ENCODE data around the gene ZNF211. TPM values are rescaled to one million over a fixed set of nuclear protein-coding genes. Genes with fewer than 3 reads are reported as not detected.
A peak's percentile ranks its signal among the peaks of the same experiment; 100 is the strongest.

Gene ZNF211
- total RNA-seq, 4 donors from 2014 or later: 16.2 to 27.5 (median 21.8) TPM

DNA sequence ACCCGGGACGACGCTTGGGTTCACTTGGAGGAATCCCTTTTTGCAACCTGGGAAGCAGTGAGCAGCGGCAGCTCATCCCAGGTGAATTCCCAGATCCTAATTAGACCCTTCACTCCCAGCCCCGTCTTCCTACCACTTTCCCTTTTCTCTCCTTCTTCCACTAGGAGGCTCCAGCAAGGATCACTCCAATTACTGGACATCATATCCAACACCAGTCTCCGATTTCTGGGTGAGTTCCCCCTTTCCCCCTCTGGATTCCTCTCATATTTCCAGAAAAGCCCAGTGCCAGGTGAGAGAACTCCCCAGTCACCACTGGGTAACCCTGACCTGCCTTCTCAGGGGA lies 18.7 kb downstream of the ZNF211 start:
- H3K9me3 ChIP-seq: no peaks in the 10 kb centered on the region
- no peak overlapping the region for H3K27ac ChIP-seq
- intact Hi-C loops (cut with DNase I): no loop called here
- no peaks in the 10 kb centered on the region for H3K27me3 ChIP-seq
- H3K4me3 ChIP-seq (replicated peaks in 1 of 3): no peak overlapping the region
- 37 to 42% methylated on average over 6 of the region's 6 CpGs for WGBS, 2 donors
- no peak for DNase-seq
- H3K36me3 ChIP-seq: no peaks in the 10 kb centered on the region
- no peaks in the 10 kb centered on the region for H3K4me1 ChIP-seq
- TF ChIP-seq CTCF (IDR thresholded peaks at IDR 0.05): no peak
- no peak for TF ChIP-seq POLR2A (IDR thresholded peaks at IDR 0.05)

DNA sequence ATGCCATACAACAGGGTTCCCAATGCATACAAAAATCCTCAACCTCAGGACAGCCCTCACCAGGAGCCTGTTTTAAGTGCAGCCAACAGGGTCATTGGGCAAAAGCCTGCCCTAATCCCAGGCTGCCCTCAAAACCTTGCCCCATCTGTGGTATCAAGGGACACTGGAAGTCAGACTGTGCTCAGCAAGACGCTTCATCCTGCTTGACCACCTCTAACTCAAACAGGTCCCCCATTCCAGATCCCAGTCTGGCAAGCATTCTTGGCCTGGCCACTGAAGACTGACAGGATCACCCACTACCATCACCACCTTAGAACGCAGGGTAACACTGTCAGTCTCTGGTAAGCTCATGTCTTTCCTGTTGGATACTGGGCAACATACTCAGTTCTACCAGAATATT lies 20.7 kb downstream of the ZNF211 start:
- Histone ChIP-seq H3K4me3 (replicated peaks in 1 of 3) (no peak overlapping the region), H3K9me3 (no peaks in the 10 kb centered on the region), H3K36me3 (no peaks in the 10 kb centered on the region), H3K4me1 (no peaks in the 10 kb centered on the region), H3K27me3 (no peaks in the 10 kb centered on the region), H3K27ac (no peak overlapping the region)
- 79 to 97% methylated on average over 2 of the region's 2 CpGs for WGBS, 2 donors
- no peak for DNase-seq
- intact Hi-C loops (cut with DNase I): no loop called here
- TF ChIP-seq POLR2A (IDR thresholded peaks at IDR 0.05) (no peak), CTCF (IDR thresholded peaks at IDR 0.05) (no peak)

DNA sequence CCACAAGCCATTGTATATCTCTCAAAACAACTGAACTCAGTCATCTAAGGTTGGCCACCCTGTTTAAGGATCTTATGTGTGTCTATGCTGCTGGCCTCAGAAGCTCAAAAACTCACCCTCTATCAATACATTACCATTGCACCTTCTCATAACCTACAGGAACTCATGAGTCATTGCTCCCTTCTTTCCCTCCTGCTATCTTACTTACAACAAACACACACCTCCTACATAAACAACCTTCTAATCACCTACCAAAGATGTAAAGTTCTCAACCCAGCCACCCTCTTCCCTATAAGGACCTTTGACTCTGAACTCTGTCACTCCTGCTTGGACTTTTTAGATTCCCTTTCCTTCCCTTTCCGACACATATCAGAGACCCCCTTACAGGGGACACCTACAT lies 22.5 kb downstream of the ZNF211 start:
- Histone ChIP-seq H3K27me3 (no peaks in the 10 kb centered on the region), H3K36me3 (no peaks in the 10 kb centered on the region), H3K27ac (no peak overlapping the region), H3K4me1 (no peaks in the 10 kb centered on the region), H3K9me3 (no peaks in the 10 kb centered on the region), H3K4me3 (replicated peaks in 1 of 3) (no peak overlapping the region)
- no peak for DNase-seq
- intact Hi-C loops (cut with DNase I): no loop called here
- TF ChIP-seq POLR2A (IDR thresholded peaks at IDR 0.05) (no peak), CTCF (IDR thresholded peaks at IDR 0.05) (no peak)
- WGBS, 2 donors: 90 to 94% methylated on average over 1 of the region's 1 CpG

DNA sequence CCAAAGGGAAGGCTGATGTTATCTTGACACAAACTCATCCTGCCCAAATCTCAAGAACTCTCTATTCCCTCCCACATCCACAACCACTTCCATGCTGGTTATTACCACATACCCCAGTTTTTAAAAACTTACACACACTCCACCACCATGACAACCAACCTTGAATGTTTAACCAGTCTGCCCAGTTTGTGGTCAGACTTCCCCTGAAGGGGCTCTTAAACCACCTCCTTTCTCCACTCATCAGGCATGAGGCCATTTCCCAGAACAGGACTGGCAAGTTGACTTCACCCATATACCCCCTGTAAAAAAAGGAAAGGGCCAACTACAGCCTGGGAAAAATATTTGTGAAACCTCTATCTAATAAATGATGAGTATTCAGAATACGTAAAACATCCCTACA lies 23.4 kb downstream of the ZNF211 start:
- no peak for DNase-seq
- WGBS, 2 donors: 80 to 82% methylated on average over 1 of the region's 1 CpG
- Histone ChIP-seq H3K4me3 (replicated peaks in 1 of 3) (no peak overlapping the region), H3K36me3 (no peaks in the 10 kb centered on the region), H3K9me3 (no peaks in the 10 kb centered on the region), H3K4me1 (no peaks in the 10 kb centered on the region), H3K27ac (no peak overlapping the region), H3K27me3 (no peaks in the 10 kb centered on the region)
- intact Hi-C loops (cut with DNase I): no loop called here
- no peak for TF ChIP-seq POLR2A (IDR thresholded peaks at IDR 0.05)
- no peak for TF ChIP-seq CTCF (IDR thresholded peaks at IDR 0.05)

- H3K4me1 ChIP-seq: peaks cover 0 to 4% of the 10 kb centered on the region in 2 donors
- no peaks in the 10 kb centered on the region for H3K36me3 ChIP-seq
- DNase-seq: peak; percentile 64 to 72
- no peaks in the 10 kb centered on the region for H3K9me3 ChIP-seq
- H3K27me3 ChIP-seq: no peaks in the 10 kb centered on the region
- H3K4me3 ChIP-seq (replicated peaks in 1 of 3): peak overlapping the region in 2 of 3 donors; percentile 5 to 51
- intact Hi-C loops (cut with DNase I): no loop called here
- peak overlapping the region; percentile 13 to 62 (median 56) for H3K27ac ChIP-seq
- TF ChIP-seq CTCF (IDR thresholded peaks at IDR 0.05): no peak
- peak in 1 of 2 donors; percentile 38 for TF ChIP-seq POLR2A (IDR thresholded peaks at IDR 0.05)
- 2 to 4% methylated on average over 34 to 37 of the region's 64 CpGs for WGBS, 2 donors
Measured at GRCh38 chr19:57664269-57665127, 31.5 kb downstream of the ZNF211 start.

Data from thyroid gland (tissue), 4 donors.